K562 (cell line): Measurements from ENCODE around the gene AHCY. TPM values are rescaled to one million over a fixed set of nuclear protein-coding genes. Genes with fewer than 3 reads are reported as not detected.

Source experiments
- BCLAF1 ChIP-seq, 2 experiments: fragments of 450-650 bp in 1 of 2; IDR thresholded peaks; 2 replicates each; pipeline ENCODE4 v1.6.1; 2011 to 2017; ENCODE audit warnings: low read depth in 2 of 2, antibody characterized with exemption in 1 of 2, borderline replicate concordance in 1 of 2, low read length in 1 of 2, mild to moderate bottlenecking in 1 of 2, mixed read lengths in 1 of 2; ENCODE audit not compliant: control insufficient read depth in 1 of 2
- BRD9 ChIP-seq: fragments of 450-650 bp; IDR thresholded peaks from 2 replicates; pipeline ENCODE4 v1.6.1; 2018; ENCODE audit warnings: low read depth; ENCODE audit not compliant: partially characterized antibody
- EP400 ChIP-seq: fragments of 450-650 bp; IDR thresholded peaks from 2 replicates; pipeline ENCODE4 v1.6.1; 2017; ENCODE audit warnings: antibody characterized with exemption, mild to moderate bottlenecking, moderate library complexity
- FOSL1 ChIP-seq: fragments of 200-800 bp; sonication (Bioruptor generic); conservative IDR thresholded peaks from 2 replicates; pipeline ENCODE4 v1.6.1; 2016; ENCODE audit warnings: missing genetic modification characterization, missing compliant biosample characterization
- GTF2B ChIP-seq: IDR thresholded peaks from 2 replicates; pipeline ENCODE4 v1.6.1; 2011; ENCODE audit not compliant: insufficient read length; ENCODE audit errors: extremely low read depth
- KLF13 ChIP-seq: fragments of 450-650 bp; IDR thresholded peaks from 2 replicates; pipeline ENCODE4 v1.6.1; 2016; ENCODE audit warnings: missing genetic modification characterization, low read depth, mild to moderate bottlenecking, missing compliant biosample characterization, moderate library complexity, borderline replicate concordance
- MAFK ChIP-seq: IDR thresholded peaks from 2 replicates; pipeline ENCODE4 v1.6.1; 2011; ENCODE audit warnings: low read length, improper control_type of control experiment
- MNT ChIP-seq, 2 experiments: fragments of 450-650 bp; conservative IDR thresholded peaks; 2 replicates each; pipeline ENCODE4 v1.6.1; 2017; ENCODE audit warnings: mild to moderate bottlenecking in 2 of 2, moderate library complexity in 2 of 2
- NCOA4 ChIP-seq: fragments of 450-650 bp; IDR thresholded peaks from 2 replicates; pipeline ENCODE4 v1.6.1; 2018; ENCODE audit warnings: mild to moderate bottlenecking; ENCODE audit not compliant: partially characterized antibody
- NKRF ChIP-seq: fragments of 450-650 bp; IDR thresholded peaks from 2 replicates; pipeline ENCODE4 v1.6.1; 2016; ENCODE audit warnings: borderline replicate concordance
- SNIP1 ChIP-seq: fragments of 450-650 bp; IDR thresholded peaks from 2 replicates; pipeline ENCODE4 v1.7.1; 2017; ENCODE audit warnings: low read depth, mild to moderate bottlenecking
- THAP7 ChIP-seq: fragments of 250-450 bp; sonication (Bioruptor Pico); IDR thresholded peaks from 2 replicates; pipeline ENCODE4 v1.5.0; 2021
- TRIM28 ChIP-seq: fragments of 450-650 bp; IDR thresholded peaks from 2 replicates; pipeline ENCODE4 v1.6.1; 2017
- XRCC4 ChIP-seq: IDR thresholded peaks from one replicate; pipeline ENCODE4 v1.6.1; 2011; ENCODE audit not compliant: insufficient read depth, insufficient read length; ENCODE audit errors: extremely low read depth
- ZKSCAN1 ChIP-seq: fragments of 150-350 bp; IDR thresholded peaks from 2 replicates; pipeline ENCODE4 v1.6.1; 2016; ENCODE audit warnings: low read depth, low read length
- ZKSCAN3 ChIP-seq: fragments of 250-450 bp; sonication (Bioruptor Pico); IDR thresholded peaks from 2 replicates; pipeline ENCODE4 v1.4.0; 2020
- ZNF79 ChIP-seq: fragments of 250-450 bp; sonication (Bioruptor Pico); IDR thresholded peaks from 2 replicates; pipeline ENCODE4 v1.4.0; 2020; ENCODE audit warnings: low read depth, mild to moderate bottlenecking, moderate library complexity
- polyA plus RNA-seq, 8 experiments: library from polyadenylated mRNA; depleted of rRNA in 4 of 8; stranded (reverse) in 5 of 8; unstranded in 3 of 8; fragments of >200 nt; fragmentation: Nextera tagmentation in 2 of 8; fragmentation: Illumina TruSeq in 1 of 8; extraction: Ambion mirVana in 2 of 8; extraction: Trizol in 1 of 8; gene quantifications; 2 replicates each; pipeline versions ENCODE4 v1.2.1 to v1.2.3, GENCODE V29; 2011 to 2014; ENCODE audit warnings: inconsistent platforms in 1 of 8, missing spikeins in 1 of 8
- total RNA-seq, 7 experiments: library from RNA; depleted of rRNA in 6 of 7; stranded (reverse); fragments of >200 nt in 6 of 7; fragmentation: Illumina TruSeq in 2 of 7; extraction: Trizol in 2 of 7; gene quantifications; 2 replicates each; pipeline versions ENCODE4 v1.2.1 to v1.2.3, GENCODE V29; 2011 to 2021; ENCODE audit warnings: low replicate concordance in 1 of 7

AHCY gene
- total and polyA plus RNA-seq, 9 of the 15 experiments (the other 6 are each of a cell fraction or from before 2014, with no cell fraction given), result 82.5 to 269 (median 190) TPM

- 0 out of 4 replicates have a peak, but pooled peaks of 1 of the 2 experiments have one; percentile 41 for TF ChIP-seq MNT (conservative IDR thresholded peaks at IDR 0.05)
- TF ChIP-seq SNIP1, result no peak
- TF ChIP-seq KLF13, result no peak
- TF ChIP-seq MAFK, result no peak
- TF ChIP-seq ZNF79 (CRISPR knock-in tag), result no peak
- peak; percentile 47; the same call in 1 of the 2 replicates for TF ChIP-seq EP400
- no peak for TF ChIP-seq XRCC4
- no peak for TF ChIP-seq ZKSCAN1
- no peak for TF ChIP-seq NCOA4
- TF ChIP-seq FOSL1 (tag), result peak; percentile 89
- no peak for TF ChIP-seq NKRF
- no peak for TF ChIP-seq BRD9
- TF ChIP-seq THAP7 (CRISPR knock-in tag), result no peak
- no peak for TF ChIP-seq BCLAF1 (IDR thresholded peaks at IDR 0.05; ENCODE audit: borderline replicate concordance in 1 of 2, control insufficient read depth in 1 of 2, low read depth in 2 of 2, low read length in 1 of 2)
- TF ChIP-seq ZKSCAN3 (CRISPR knock-in tag), result no peak
- TF ChIP-seq GTF2B, result no peak
- no peak for TF ChIP-seq TRIM28
Measured at GRCh38 chr20:34316196-34316814, 13.2 kb upstream of the AHCY start (continued).
